Stimulated activated CD8-positive, alpha-beta memory T cell treated with anti-CD3 and anti-CD28 coated beads, Interleukin-2, amount 100 ng/mL, for 48 hours (primary cell): ENCODE results near the gene TNS3.

ENCODE experiments used
- DNase-seq, 2 donors: peaks; one replicate each; pipeline ENCODE4 v3.0.0-alpha.2; 2020; ENCODE audit warnings: low read depth in 2 of 2

The TNS3 gene

DNA sequence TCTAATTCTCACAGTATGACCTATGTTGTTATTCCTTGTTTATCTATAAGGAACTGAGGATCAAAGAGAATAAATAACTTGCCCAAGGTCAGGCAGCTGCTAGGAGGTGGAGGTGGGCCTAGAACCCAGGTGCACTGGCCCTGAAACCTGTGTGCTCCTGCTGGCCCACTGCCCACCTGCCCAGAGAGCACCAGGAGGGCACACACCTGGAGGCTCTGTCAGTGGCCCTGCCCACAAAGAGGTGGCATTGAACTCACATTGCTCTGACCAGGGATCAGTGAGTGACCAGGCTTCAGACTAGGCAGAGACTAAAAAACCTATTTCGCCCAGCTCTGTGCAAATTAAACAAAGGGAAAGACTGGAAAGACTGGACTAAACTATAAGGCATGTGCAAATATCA lies 210.6 kb downstream of the TNS3 start:
- DNase-seq, result no peak

DNA sequence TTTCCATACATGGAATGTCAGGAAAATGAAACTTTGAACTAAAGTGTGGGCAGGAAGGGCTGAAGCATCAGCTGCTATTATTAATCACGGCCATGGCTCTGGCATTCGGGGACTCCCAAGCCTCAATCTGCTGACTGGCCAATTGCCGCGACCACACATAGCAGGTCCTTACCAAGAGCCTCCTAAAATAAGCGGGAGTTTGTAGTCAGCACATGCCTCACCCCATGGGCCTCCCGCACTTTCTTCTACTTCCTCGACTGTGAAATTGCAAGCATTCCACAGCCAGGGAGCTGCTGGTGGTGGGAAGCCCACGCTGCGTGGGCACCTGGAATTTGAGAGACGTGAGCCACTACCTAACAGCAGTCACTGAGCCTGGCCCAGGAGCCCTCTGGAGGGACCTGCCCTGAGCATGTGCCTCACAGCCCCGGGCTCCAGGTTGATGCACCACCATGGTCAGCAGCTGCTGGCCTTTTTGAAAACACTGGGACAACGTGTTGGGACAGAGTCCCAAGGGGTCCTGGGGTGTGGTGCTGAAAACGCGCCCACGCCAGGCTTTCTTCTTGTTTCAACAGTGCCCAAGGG lies 211.4 kb downstream of the TNS3 start:
- no peak for DNase-seq

DNA sequence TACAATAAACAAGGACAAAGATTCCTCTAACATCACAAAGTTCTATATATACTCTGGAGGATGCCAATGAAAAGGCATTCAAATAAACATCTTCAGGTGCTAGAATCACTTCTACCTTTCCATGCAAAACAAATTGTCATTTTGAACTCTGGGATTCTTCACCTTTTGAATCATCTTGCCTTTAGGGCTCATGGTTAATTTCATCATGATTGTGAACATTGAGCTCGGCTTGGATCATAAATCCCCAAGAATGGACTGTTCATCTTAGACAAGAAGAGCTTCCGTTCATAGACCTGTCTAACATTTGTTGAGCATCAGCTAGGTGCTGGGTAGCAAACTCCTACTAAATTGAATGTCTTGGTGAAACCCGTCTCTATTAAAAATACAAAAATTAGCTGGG lies 212.2 kb downstream of the TNS3 start:
- DNase-seq, result no peak

DNA sequence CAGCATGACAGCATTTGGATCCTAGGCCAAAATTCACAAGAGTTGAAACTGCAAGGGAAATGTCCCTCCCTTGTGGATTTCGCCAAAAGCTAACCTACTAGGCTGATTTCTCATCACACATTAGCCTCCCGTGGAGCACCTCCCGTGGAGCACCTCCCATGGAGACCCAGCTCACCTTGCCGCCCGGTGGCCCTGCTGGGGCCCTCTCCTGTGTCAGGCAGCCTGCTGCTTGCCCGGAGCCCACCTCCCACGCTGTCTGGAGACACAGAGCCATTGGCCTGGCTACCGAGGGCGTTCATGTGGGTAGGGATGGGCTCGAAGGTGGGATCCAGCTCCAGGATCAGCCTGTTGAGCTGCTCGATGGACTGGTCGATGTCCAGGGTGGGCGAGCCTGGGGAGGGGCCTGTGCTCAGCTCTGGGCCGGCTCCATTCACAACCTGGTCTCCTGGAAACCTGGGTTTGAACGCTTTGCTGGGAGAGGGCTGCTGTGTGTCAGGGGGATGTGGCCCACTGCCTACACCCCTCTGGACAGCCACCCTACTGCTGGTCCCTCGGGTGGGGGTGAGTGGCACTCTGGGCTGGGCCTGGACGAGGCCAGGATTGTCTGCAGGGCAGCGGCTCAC lies 213.6 kb downstream of the TNS3 start:
- no peak for DNase-seq

DNA sequence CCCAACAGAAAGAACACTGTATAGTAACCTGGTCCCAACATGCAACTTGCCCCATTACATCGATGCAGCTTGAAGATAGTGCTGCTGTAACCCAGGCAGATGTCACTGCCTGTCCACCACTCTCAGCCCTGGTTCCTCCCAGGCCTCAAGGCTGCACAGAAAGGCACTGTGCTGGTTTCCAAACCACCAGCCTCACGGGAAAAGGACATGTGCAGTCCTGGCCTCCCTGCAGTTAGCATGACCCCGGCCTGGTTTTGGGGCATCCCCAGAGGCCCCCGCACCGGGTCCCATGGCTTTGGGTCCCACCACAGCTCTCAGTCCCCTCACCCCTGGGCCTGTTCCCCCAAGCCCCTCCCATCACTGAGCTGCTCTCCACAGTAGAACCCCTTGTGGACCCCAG lies 214.5 kb downstream of the TNS3 start:
- DNase-seq, result no peak

DNA sequence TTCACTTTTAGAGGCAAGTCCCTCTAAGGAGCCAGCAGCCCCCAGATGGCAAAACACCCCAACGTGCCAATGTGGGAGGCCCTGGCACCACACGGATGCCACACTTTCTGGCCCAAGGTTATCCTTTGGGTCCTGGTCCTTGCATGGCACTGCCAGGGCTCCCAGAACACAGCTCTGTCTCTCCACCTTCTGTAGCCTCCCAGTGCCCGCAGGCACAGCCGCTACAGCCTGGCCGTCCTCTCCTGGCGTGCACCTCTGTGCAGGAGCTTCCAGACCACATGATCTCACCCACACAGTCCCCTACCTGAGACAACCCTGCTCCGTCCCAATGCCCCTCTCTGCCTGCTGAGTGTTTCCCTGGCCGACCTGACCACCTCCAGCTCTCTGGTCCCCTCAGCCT lies 215.0 kb downstream of the TNS3 start:
- DNase-seq, result no peak

DNA sequence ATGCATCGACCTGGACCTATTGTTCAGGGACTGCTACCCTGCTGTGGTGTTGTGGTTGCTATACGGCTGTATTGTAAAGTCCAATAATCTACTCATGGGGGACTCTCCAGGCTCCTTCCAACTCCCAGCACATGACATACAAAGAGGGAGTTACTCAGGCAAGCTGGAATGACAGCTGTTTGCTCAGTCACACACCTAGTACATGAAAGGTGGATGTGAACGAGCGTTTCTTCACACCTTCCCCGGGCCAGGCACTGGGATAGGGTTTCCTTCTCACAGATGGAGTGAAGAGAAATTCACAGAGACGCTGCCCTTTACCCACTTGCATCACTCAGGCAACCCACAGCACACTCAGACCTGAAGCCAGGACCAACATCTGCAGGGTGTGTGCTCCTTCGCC lies 215.7 kb downstream of the TNS3 start:
- no peak for DNase-seq

DNA sequence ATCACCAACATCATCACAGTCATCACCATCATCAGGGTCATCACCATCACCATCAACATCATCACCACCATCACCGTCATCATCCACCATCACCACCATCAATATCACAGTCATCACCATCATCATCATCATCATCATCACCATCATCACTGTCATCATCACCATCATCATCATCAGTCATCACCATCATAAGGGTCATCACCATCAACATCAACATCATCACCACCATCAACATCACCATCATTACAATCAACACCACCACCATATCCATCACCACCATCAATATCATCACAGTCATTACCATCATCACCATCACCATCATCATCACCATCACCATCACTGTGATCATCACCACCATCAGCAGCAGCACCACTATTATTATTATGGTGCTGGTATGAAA lies 218.9 kb downstream of the TNS3 start:
- DNase-seq, result no peak

DNA sequence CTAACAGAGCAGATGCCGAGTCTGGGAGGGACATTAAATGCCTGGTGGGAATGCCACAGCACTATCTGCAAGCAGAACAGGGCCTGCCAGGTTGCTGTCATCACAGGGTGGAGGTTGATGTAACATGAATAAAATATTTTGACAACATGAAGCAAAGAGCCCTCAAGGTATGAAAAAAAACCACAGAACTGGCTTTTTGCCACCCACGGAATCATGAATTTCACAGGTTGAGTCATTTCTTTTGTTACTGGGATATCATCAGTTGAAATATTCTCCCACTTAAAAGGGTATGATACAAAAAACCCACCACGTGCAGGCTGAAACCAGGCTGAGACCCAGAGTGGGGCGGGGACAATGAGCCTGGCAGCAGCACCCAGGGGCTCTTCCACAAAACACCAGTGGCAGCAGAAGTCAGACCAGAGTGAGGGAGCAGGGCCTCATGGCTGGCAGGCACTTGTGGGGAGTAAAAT lies 220.1 kb downstream of the TNS3 start:
- DNase-seq, result peak; percentile 35 to 40

DNA sequence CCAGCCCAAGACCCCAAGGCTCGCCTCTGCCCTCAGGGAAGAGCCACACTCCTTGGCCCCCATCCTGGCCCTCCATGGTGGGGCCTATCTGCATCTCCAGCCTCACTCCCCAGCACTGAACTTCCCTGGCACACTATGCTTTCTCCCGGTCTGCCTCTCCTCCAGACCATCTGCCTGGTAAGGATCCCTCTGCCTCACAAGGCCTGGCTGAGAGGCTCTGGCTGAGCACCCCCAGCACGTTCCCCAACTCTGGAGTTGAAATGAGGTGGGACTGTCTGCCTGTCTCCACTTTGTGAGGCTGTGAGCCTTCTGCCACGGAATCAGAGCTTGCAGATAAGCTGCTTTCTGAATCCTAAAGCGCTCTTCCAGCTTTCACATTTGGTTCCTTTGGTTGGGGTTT lies 220.7 kb downstream of the TNS3 start:
- no peak for DNase-seq

DNA sequence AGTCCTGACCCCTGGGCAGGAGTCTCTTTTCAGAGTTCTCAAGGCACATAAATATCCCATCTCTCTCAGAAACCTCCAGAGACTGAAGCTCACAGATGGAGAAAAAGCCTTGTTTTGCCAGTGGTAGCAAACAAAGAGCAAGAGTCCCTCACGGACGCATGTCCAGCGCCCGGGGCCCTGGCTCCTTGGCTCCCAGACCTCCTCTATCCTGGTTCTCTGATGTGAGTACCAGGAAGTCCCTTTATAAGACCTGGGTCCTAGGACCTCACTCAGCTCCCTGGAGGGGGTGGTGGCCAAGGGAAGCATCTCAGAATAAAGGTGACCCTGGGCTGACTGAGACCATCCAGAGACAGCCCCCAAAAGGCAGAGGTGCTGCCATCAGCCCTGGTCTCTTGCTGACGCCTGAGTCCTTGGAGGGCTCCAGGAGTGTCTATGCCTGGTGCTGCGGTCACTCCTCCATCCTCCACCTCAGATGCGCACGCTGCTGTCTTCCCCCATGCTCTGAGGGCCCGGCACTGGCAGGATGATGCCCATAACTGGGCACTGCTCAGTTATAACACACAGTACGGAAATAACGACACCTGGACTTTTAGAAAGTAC lies 221.5 kb downstream of the TNS3 start:
- DNase-seq, result no peak

DNA sequence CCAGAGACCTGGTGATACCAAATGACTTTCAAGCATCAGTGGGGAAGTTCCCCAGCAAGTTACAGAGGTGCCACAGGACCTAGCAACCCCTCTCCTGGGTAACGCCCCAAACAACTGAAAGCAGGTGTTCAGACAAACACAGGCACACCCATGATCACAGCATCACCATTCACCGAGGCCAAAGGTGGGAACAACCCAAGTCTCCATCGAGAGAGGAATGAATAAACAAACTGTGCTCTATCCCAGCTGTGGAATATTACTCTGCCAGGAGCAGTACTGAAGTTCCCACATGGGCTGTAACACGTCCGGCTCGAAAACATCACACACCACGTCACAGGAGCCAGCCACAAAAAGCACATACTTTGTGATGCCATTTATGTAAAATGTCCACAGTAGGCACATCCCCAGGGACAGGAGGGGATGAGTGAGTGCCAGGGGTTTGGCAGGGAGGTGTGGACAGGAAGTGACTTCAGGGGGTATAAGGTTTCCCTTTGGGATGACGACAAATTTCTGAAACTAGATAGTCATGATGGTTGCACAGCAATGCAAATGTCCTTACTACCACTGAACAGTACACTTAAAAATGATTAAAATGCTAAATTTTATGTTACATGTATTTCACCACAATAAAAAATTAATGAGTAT lies 222.8 kb downstream of the TNS3 start:
- no peak for DNase-seq

DNA sequence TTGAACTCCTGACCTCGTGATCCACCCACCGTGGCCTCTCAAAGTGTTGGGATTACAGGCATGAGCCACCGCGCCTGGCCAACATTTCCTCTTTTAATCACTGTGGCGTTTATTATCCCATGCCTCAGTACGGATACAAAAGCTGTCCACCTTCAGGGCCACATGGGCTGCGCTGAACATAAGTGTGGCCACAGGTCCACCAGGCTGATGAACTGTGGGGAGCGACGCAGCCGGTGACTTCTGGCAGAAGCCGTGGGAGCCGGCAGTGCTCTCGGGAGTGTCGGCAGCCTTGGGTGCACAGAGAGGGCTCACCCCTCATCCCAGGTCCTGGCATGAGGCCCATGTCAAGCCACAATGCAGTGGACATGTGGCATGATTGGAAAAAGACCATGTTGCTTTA lies 223.6 kb downstream of the TNS3 start:
- DNase-seq, result no peak

DNA sequence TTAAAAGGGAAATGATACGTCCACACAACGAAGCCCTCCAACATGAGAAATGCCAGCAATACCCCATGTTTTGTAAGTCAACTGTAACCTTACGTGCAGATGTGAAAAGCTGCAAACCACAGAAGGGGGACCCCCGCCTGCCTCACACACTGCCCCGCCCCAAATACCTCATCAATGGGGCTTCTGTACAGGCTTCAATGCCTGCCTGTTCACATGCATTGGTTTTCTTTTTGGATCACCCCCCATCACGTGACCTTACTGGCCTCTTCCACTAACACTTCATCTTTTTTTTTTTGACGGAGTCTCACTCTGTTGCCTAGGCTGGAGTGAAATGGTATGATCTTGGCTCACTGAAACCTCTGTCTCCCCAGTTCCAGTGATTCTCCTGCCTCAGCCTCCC lies 224.0 kb downstream of the TNS3 start:
- no peak for DNase-seq

DNA sequence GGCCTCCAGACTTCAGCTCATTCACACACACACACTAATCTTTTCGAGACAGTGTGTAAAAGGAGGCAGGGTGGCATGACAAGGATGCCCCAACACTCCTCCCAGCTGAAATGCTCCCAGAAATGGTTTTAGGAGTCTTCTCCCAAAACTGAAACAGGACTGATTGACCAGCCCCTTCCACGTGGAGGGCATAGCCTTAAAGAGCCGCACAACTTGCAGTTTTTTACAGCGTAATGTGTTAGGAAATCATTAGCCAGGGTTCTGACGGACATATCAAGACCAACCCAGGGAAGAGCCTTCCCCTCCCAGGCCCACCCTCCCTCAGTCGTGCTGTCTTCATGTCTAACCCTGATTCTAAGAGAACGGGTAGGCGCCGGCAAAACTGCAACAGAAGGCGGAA lies 224.6 kb downstream of the TNS3 start:
- DNase-seq, result no peak

DNA sequence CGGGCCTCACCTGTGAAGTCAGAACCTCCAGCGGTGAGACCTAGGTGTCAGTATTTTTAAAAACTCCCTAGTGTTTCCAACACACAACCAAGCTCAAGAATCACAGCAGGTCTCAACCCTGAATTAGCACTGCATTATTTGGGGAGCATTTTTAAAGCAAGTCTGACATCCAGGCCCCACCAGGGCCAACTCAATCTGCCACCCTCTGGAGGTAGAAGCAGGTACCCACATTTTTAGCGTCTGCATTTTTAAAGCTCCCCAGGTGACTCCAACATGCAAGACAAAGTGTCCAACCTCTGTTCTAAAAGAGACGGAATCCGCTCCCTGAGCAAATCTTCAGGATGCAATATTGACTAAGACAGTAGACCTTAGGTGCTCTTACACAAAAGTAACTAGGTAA lies 225.7 kb downstream of the TNS3 start:
- DNase-seq, result no peak

DNA sequence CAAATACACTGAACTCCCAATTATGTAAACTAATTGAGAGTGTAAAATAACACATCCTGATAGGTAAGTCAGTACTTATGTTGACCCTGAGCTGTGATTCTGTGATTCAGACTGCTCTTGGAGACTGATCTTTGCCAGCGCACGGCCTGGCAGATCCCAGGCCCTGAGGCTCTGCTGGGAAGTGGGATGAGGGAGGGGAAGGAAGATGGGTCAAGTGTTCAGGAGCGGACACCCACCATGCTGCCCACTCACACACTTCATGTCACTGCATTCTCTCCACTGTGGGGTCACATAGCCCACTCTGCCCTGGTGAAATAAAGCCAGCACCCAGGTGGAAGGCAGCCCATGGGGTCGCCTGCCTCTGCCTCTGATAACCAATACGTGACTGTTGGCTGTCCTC lies 226.2 kb downstream of the TNS3 start:
- DNase-seq, result no peak

DNA sequence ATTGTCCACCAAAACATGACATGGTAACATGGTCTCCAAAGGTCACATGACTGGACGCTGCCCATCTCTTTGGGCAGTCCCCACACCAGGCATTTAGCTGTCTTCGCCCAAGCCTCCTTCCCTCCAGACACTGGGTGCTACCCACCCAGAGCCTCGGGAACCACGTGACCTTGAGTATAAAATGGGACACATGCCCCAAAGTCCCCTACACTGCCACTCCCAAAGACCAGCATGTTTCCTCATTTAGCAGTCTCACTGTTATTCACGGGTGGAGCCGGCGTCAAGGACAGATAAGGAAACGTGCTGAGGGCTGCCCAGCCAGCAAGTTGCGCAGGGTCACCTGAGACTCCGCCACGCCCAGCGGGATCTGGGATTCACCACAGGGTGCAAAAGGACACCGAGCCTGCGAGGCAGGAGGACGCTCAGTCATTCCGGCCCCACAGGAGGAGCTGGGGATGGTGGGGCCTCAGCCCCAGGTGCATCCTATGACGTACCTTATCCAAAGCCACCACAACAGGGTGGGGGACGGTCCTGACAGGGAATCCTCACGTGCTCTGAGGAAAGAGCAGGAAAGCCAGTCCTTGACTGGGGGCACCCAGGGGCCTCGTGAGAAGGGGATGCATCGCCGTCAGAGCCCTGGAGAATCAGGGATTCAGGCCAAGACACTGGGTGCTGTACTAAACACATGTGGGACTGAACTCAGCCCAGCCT lies 226.9 kb downstream of the TNS3 start:
- DNase-seq, result no peak

DNA sequence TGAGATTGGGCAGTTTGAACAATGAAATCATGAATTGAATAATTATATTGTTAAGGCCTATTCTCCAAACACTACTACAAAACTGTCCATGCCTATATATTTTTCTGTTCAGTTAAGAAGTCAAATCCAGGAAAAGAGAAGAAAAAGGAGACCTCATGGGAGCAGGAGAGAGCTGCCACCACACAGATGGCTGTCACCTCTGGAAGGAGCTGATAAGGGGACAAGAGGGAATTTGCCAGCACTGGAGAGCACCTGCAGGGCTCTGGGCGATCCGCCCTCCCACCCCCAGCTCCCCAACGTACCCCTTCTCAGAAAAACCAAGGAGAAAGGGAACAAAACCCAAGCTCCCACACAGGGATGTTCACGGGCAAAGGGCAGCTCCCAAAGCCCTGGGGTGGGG lies 227.8 kb downstream of the TNS3 start:
- DNase-seq, result no peak

DNA sequence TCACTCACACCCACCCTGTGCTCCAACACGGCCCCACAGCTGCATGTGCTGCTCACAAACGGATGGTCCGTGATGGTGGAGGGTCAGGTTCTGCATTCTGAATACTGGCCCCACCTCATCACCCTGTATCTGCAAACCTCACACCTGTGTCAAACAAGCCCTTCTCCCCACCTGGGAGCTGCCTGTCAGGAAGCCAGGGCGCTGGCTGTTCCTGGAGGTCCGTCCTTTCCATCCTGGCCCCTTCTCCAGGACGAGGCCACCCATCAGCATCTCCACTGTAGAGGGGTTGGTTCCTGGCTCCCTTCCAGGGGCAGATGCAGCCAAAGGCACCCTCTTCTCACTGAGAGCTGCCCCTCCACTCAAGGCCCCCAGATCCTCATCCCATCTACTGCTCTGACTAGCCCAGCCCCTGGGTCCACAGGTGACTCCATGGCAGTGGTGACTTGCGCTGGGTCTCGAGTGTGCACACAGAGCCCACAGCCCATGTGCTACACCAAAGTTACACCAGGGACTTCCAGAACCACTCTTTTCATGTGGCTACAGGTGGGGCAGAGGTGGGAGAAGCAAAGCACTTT lies 229.4 kb downstream of the TNS3 start:
- no peak for DNase-seq

DNA sequence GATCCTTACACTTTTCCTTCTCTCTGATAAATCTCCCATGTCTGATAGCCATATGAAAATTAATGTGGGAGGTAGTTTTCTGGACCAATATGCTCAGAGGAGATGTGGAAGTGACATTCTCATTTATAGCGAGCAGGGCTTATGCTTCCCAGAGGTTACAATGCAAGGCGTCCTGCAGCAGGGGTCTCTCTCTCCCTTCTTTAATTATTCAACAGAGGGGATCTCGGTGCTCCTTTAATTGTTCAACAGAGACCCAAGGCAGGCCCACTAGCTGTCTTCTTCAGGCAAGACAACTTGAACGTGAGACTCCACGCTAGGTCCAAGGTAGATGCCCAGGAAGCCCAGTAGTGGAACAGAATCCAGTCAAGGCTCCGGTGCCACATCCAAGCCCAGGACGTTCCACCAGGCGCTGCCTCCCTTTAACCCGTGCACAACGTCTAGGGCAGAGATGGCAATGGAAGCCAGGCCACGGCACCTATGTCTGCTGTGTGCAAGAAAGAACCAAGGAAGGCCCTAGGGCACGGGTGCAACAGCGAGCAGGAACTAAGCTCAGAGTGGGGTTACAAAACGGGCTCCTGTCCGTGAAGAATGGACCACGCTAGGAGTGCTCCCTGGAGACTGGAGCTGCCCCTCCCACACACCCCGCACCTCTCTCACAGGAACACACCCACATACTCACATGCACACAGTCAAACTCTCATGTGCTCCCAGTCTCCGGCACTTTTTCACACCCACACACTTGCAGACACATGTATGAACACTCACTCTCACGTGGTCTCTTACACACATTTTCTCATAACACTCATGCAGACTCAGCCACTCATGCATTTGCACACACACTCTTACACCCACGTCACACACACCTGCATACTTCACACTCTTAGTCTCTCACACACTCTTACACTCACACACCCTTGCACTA lies 230.4 kb downstream of the TNS3 start:
- no peak for DNase-seq
